Thymus (tissue), 11 donors: ENCODE measurements around the gene FAM228B. TPM values are rescaled to one million over a fixed set of nuclear protein-coding genes. Genes with fewer than 3 reads are reported as not detected.
"Not testable (repeated sequence)": the region's sequence is repeated elsewhere in the genome, so short reads cannot be mapped to it uniquely, and the experiment has no call there.

Experiments
- DNase-seq, 9 donors: peaks; one replicate each; pipeline ENCODE4 v3.0.0-alpha.2; 2013; ENCODE audit warnings: low spot score in 9 of 9, low read depth in 6 of 9, missing footprints in 1 of 9
- H3K27ac ChIP-seq, 2 donors: one replicate each; pipeline ENCODE4 v1.5.1; 2013; ENCODE audit warnings: control low read depth in 1 of 2, low read depth in 1 of 2, low read length in 1 of 2, mild to moderate bottlenecking in 1 of 2, moderate library complexity in 1 of 2
- H3K27me3 ChIP-seq, 2 donors: one replicate each; pipeline ENCODE4 v1.5.1; 2013; ENCODE audit warnings: low read length in 1 of 2; ENCODE audit not compliant: control insufficient read depth in 2 of 2, insufficient read depth in 1 of 2
- H3K36me3 ChIP-seq, 2 donors: one replicate each; pipeline ENCODE4 v1.5.1; 2013; ENCODE audit warnings: low read length in 1 of 2, mild to moderate bottlenecking in 1 of 2, moderate library complexity in 1 of 2; ENCODE audit not compliant: control insufficient read depth in 2 of 2, insufficient read depth in 2 of 2
- H3K4me1 ChIP-seq, 2 donors: one replicate each; pipeline ENCODE4 v1.5.1; 2013; ENCODE audit warnings: low read length in 2 of 2; ENCODE audit not compliant: control insufficient read depth in 2 of 2, insufficient read depth in 2 of 2
- H3K4me3 ChIP-seq, 2 donors: one replicate each; pipeline ENCODE4 v1.5.1; 2013; ENCODE audit warnings: low read length in 2 of 2, control low read depth in 1 of 2, mild to moderate bottlenecking in 1 of 2
- H3K9me3 ChIP-seq, 2 donors: one replicate each; pipeline ENCODE4 v1.5.1; 2013; ENCODE audit warnings: low read length in 1 of 2, mild to moderate bottlenecking in 1 of 2; ENCODE audit not compliant: control insufficient read depth in 2 of 2, insufficient read depth in 1 of 2
- WGBS: extraction: QIAGEN DNeasy Blood & Tissue Kit; methylation state at CpG from one replicate; pipeline ENCODE4 v1.1.7; 2013; 5-methylcytosine and 5-hydroxymethylcytosine counted together
- polyA plus RNA-seq: library from polyadenylated mRNA; stranded (reverse); fragments of 200-250 nt; gene quantifications from one replicate; pipeline ENCODE4 v1.2.3, GENCODE V29; 2013
- total RNA-seq: library from RNA; stranded (reverse); fragments of 120-200 nt; gene quantifications from one replicate; pipeline ENCODE4 v1.2.4, GENCODE V29; 2013
- donor health status: healthy.

The FAM228B gene
- total and polyA plus RNA-seq, 2 donors = 16.2 to 31.5 TPM

DNA sequence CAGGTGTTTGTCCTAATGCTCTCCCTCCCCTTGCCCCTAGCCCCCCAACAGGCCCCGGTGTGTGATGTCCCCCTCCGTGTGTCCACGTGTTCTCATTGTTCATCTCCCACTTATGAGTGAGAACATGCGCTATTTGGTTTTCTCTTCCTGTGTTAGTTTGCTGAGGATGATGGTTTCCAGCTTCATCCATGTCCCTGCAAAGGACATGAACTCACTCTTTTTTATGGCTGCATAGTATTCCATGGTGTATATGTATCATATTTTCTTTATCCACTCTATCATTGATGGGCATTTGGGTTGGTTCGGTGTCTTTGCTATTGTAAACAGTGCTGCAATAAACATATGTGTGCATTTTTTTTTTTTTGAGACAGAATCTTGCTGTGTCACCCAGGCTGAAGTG lies 30.0 kb upstream of the FAM228B start:
- 98% methylated on average over 5 of the region's 5 CpGs for WGBS
- H3K27me3 ChIP-seq, H3K36me3 ChIP-seq, H3K4me1 ChIP-seq, H3K4me3 ChIP-seq, DNase-seq, H3K9me3 ChIP-seq, H3K27ac ChIP-seq: not testable (repeated sequence)

DNA sequence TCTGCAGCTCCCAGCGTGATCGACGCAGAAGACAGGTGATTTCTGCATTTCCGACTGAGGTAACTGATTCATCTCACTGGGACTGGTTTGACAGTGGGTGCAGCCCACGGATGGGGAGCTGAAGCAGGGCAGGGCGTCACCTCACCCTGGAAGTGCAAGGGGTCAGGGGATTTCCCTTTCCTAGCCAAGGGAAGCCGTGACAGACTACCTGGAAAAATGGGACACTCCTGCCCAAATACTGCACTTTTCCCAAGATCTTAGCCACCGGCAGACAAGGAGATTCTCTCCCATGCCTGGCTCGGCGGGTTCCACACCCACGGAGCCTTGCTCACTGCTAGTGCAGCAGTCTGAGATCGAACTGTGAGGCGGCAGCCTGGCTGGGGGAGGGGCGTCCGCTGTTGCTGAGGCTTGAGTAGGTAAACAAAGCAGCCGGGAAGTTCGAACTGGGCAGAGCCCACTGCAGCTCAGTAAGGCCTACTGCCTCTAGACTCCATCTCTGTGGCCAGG lies 28.0 kb upstream of the FAM228B start:
- WGBS = 93% methylated on average over 17 of the region's 17 CpGs
- DNase-seq = not testable (repeated sequence)

DNA sequence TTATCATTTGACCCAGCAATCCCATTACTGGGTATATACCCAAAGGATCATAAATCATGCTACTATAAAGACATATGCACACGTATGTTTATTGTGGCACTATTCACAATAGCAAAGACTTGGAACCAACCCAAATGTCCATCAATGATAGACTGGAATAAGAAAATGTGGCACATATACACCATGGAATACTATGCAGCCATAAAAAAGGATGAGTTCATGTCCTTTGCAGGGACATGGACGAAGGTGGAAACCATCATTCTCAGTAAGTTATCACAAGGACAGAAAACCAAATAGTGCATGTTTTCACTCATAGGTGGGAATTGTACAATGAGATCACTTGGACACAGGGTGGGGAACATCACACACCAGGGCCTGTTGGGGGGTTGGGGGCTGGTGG lies 22.5 kb upstream of the FAM228B start:
- DNase-seq, H3K9me3 ChIP-seq, H3K4me1 ChIP-seq, H3K27ac ChIP-seq, H3K27me3 ChIP-seq, H3K36me3 ChIP-seq, H3K4me3 ChIP-seq: not testable (repeated sequence)
- 98% methylated on average over 2 of the region's 2 CpGs for WGBS

More for the DNA sequence above, 28.0 kb upstream of the FAM228B start:
- not testable (repeated sequence) for H3K36me3 ChIP-seq, H3K9me3 ChIP-seq, H3K27ac ChIP-seq, H3K4me3 ChIP-seq, H3K27me3 ChIP-seq, H3K4me1 ChIP-seq

DNA sequence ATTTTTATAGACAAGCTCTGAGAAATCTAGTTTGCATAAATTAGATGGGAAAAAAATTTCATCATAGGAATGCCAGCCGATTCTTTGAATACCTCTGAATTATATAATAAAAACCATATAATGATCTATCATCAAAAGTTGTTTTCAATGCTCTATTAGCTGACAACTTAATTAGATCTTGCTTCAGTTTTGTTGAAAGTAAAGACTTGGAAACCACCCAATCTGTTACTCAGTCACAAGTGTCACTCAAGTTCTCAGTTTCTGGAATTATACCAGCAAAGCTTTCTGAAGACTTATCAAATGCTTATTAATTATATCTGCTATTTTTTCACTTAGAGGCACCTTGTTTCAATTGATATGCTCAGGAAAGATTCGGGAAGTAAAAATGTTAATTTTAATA lies 21.3 kb upstream of the FAM228B start:
- DNase-seq = no peak
- H3K4me1 ChIP-seq = no peaks in the 10 kb centered on the region
- WGBS = 76% methylated on average over 2 of the region's 2 CpGs
- H3K4me3 ChIP-seq = no peak overlapping the region
- no peaks in the 10 kb centered on the region for H3K27me3 ChIP-seq
- H3K9me3 ChIP-seq = peaks cover 0 to 3% of the 10 kb centered on the region in 2 donors
- H3K27ac ChIP-seq = no peak overlapping the region
- H3K36me3 ChIP-seq = no peaks in the 10 kb centered on the region

DNA sequence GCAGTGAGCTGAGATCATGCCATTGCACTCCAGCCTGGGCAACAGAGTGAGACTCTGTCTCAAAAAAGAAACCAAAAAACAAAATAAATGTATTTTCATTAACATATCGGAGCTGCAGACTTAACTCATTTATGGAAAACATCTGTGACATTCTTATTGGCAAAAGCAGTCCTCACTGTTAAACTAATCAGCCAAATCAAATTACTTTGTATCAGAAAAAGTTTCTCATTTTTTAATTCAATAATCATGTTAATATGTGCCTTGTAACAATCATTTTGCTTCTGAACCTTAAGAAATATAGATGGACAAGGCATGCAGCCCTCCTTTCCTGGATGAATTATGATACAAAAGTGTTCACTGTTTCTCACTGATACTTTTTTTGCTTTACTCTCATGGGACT lies 20.6 kb upstream of the FAM228B start:
- Histone ChIP-seq H3K36me3 (no peaks in the 10 kb centered on the region), H3K9me3 (peaks cover 0 to 3% of the 10 kb centered on the region in 2 donors), H3K27ac (no peak overlapping the region), H3K27me3 (no peaks in the 10 kb centered on the region), H3K4me3 (no peak overlapping the region), H3K4me1 (no peaks in the 10 kb centered on the region)
- 97% methylated on average over 1 of the region's 1 CpG for whole genome bisulfite sequencing
- no peak for DNase-seq

DNA sequence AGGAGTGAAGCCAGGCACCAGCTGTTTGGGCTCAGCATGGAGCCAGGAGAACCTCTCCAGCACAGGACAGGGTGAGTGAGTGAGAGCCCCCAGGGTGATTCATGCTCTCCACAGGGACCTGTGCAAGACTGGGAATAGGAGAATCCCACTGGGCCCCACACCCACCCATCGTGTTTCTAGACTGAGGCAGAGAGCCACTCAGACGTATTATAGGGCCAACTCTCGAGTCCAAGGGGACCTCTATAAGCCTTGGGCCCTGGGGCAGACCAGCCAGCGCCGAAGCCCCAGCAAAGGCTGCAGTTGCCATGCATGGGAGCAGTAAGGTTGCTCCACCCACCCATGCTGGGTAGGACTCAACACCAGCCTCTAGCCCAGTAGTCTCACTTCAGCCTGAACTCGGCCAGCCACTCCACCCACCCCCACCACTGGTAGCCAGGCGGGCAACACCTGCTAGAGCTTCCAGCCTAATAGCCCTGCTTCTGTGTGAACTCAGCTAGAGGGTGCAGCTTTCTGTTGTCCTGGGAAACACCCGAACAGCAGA lies 19.1 kb upstream of the FAM228B start:
- no peaks in the 10 kb centered on the region for H3K27me3 ChIP-seq
- no peaks in the 10 kb centered on the region for H3K36me3 ChIP-seq
- 98% methylated on average over 8 of the region's 8 CpGs for WGBS
- no peak overlapping the region for H3K27ac ChIP-seq
- H3K4me1 ChIP-seq = no peaks in the 10 kb centered on the region
- DNase-seq = no peak
- peaks cover 0 to 3% of the 10 kb centered on the region in 2 donors for H3K9me3 ChIP-seq
- no peak overlapping the region for H3K4me3 ChIP-seq

DNA sequence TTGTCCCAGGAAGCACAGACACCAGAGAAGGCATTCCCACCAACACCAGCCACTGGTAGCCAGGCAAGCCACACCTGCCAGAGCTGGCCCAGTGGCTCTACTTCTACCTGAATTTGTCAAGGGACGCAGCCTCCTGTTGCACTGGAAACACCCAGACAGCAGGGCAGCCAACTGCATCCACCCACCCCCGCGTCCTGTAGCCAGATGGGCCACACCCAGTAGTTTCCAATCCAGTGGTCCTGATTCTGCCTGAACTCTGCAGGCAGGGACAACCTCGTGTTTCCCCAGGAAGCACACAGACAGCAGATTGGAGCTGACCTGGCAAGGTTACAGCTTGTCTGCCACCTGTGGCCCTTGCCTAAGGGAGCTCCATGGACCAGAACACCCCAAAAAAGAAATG lies 18.4 kb upstream of the FAM228B start:
- 87% methylated on average over 4 of the region's 4 CpGs for WGBS
- H3K27ac ChIP-seq = no peak overlapping the region
- H3K27me3 ChIP-seq = no peaks in the 10 kb centered on the region
- peaks cover 0 to 3% of the 10 kb centered on the region in 2 donors for H3K9me3 ChIP-seq
- no peak for DNase-seq
- no peaks in the 10 kb centered on the region for H3K4me1 ChIP-seq
- H3K36me3 ChIP-seq = no peaks in the 10 kb centered on the region
- H3K4me3 ChIP-seq = no peak overlapping the region

DNA sequence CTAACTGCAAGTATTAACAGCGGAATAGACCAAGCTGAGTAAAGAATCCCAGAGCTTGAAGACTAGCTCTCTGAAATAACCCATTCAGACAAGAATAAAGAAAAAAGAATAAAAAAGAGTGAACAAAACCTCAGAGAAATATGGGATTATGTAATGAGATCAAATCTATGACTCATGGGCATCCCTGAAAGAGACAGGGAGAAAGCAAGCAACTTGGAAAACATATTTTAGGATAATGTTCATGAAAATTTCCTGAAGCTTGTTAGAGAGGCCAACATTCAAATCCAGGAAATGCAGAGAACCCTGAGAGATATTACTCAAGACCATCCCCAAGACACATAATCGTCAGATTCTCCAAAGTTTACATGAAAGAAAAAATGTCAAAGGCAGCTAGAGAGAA lies 17.5 kb upstream of the FAM228B start:
- Histone ChIP-seq H3K9me3 (peaks cover 0 to 3% of the 10 kb centered on the region in 2 donors), H3K4me3 (no peak overlapping the region), H3K36me3 (no peaks in the 10 kb centered on the region), H3K27me3 (no peaks in the 10 kb centered on the region), H3K27ac (no peak overlapping the region), H3K4me1 (no peaks in the 10 kb centered on the region)
- 48% methylated on average over 2 of the region's 2 CpGs for WGBS
- DNase-seq = no peak

DNA sequence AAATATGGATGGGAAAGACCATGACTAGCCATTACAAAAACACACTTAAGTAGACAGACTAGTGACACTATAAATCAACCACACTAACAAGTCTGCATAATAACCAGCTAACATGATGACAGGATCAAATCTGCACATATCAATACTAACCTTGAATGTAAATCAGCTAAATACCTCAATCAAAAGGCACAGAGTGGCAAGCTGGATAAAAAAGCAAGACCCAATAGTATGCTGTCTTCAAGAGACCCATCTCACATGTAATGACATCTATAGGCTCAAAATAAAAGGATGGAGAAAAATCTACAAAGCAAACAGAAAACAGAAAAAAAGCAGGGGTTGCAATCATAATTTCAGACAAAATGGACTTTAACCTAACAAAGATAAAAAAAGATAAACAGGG lies 16.5 kb upstream of the FAM228B start:
- Histone ChIP-seq H3K4me1 (no peaks in the 10 kb centered on the region), H3K9me3 (peaks cover 0 to 3% of the 10 kb centered on the region in 2 donors), H3K27me3 (no peaks in the 10 kb centered on the region), H3K27ac (no peak overlapping the region), H3K4me3 (no peak overlapping the region), H3K36me3 (no peaks in the 10 kb centered on the region)
- no peak for DNase-seq

DNA sequence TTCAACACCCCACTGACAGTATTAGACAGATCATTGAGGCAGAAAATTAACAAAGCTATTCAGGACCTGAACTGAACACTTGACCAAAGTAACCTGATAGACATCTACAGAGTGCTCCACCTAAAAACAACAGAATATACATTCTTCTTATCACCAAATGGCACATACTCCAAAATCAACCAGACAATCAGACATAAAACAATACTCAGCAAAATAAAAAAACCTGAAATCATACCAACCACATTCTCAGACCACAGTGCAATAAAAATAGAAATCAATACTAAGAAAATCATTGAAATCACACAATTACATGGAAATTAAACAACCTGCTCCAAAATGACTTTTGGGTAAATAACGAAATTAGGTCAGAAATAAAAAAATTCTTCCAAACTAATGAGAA lies 15.9 kb upstream of the FAM228B start:
- 51% methylated on average over 1 of the region's 1 CpG for WGBS
- Histone ChIP-seq H3K4me3 (no peak overlapping the region), H3K27ac (no peak overlapping the region), H3K36me3 (no peaks in the 10 kb centered on the region), H3K4me1 (no peaks in the 10 kb centered on the region), H3K9me3 (peaks cover 0 to 3% of the 10 kb centered on the region in 2 donors), H3K27me3 (no peaks in the 10 kb centered on the region)
- no peak for DNase-seq
